NOMO-1 treated with dmso at 0.1 percent for 144 hours (cell line): ENCODE measurements around the gene XYLT1.

Experiments used
- DNase-seq: peaks from one replicate; lab custom pipeline; 2025; ENCODE audit not compliant: unreplicated experiment; lab: John Stamatoyannopoulos, UW

Gene XYLT1

DNA sequence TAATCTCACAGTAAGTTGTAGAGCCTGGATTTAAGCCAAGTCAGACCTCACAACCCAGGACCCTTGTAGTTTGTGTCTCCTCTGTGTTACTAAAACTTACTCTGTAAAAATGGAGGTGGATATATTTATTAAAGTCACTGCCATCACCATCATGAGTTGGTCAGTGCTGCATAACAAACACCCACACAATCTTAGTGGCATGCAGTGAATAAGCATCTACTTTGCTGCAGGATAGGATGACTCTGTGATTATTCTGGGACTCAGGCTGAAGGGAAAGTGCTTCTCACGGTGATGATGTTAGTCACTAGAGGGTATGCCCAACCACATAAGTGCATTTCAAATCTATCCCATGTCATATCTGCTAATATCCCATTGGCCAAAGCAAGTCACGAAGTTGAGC, 398.7 kb downstream of the XYLT1 start:
- no peak for DNase-seq

DNA sequence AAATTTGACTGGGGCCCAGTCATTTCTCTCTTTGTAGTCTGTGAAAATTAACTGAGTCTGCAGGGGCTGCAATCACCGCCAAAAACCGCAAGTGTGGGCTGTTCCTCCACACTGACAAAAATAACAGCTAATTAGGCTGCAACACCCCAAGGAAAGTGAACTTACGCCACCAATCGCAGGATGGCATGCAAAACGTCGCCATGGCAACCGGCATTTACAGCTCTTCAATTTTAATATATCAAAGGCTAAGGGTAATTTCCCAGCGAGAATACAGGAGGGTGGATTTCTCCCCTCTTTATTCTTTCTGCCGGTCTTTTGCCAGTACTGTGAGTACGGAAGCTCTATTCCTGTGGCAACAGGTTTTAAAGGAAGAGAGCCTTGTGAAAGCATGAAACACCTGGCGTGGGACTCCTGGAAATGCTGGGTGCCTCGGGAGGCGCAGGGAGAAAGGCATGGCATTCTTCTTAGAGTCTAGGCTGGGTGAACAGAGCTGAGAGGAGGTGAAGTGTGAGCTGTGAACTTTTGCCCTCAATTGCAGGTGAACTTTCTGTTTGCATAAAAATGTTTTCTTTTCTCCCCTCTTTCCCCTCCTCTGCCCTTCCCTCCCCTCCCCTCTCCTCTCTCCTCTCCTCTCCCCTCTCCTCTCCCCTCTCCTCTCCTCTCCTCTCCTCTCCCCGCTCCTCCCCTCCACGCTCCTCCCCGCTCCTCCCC, 399.7 kb downstream of the XYLT1 start:
- peak; percentile 94 for DNase-seq

DNA sequence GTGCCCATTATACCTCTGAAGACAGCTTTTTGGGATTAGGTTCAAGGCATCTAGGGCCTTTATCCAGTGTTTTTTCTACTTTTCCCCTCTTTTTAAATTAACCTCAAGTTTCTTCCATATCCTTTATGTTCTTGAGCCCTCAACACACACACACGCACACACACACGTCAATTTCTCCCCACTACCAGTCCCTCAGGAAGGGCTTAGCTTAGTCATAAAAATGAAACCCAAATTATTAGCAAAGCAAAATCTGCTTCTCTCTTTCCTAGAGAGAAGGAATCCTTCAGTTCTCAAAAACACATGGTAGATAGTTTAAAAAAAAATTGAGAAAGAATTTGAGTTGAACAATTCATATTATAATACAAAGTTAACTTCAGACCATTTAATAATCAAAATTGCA, 401.1 kb downstream of the XYLT1 start:
- no peak for DNase-seq

DNA sequence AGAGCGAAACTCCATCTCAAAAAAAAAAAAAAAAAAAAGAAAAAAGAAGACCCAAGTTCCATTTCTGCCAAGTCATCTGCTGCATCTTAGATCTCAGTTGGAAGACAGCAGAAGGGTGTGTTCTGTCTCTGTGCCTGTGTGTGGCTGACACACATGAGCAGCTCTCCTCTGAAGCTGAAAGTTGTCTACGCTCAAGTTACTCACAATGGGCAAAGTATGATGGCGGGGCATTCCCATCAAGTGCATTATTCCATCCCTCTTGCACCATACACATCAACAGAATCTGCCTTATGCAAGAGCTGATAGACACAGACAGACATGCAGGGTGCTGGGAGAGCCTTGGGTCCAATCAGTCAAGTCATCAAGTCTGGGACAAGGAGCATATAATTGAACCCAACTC, 402.2 kb downstream of the XYLT1 start:
- no peak for DNase-seq

DNA sequence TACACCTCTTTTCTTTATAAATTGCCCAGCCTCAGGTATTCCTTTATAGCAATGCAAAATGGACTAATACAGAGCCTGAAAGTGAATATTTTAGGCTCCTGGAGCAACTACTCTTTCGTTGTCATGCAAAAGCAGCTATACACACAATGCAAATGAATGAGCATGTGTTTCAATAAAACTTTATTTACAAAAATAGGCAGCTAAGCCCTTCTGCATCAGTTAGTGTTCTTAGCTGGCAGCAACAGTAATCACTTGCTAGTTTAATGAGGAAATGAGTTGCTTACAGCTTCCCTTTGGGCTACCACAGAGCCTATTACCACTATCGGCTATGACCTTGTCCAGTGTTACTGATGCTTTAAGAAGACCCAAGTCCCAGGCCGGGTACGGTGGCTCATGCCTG, 402.9 kb downstream of the XYLT1 start:
- DNase-seq = peak; percentile 4

DNA sequence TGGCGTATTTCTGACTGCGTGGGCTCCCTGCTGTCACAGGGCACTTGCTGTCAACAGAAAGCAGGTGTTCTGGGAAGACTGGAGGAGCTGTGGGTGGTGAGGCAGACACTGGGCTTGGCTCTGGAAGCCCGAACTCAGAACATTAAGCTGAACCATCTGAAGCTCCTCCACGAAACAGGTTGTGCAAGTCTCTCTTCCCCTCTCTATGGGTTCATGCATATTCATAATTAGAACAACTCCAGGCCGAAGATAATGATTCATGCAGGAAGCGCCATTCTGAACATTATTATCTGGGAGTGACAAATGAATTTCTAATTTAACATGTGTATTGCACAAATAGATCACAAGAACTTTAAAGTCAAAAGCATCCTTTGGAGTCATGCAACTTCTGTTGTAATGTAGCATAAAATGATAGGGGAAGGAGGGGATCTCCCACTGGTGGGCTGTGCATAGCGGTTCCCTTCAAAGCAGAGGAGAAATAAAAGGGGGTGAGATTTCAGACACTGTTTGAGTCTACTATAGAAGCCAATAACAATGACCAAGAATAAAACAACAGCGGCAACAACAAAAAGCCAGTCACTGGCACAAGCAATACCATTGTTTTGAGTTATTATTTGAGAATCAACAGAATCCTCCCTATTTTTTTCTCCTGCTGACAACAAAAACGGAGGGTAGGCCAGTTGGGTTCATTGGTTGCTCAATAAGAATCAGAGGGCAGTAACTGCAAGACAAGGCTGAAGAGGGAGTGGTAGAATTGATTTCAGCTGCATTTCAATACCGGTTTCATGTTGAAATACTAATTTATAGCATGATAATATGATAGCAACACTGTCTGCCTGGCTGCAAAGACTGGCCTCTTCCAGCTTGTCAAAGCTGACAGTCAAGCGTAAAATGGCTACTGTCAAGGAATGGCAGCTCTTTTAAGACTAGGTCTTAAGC, 407.3 kb downstream of the XYLT1 start:
- peak; percentile 59 for DNase-seq

DNA sequence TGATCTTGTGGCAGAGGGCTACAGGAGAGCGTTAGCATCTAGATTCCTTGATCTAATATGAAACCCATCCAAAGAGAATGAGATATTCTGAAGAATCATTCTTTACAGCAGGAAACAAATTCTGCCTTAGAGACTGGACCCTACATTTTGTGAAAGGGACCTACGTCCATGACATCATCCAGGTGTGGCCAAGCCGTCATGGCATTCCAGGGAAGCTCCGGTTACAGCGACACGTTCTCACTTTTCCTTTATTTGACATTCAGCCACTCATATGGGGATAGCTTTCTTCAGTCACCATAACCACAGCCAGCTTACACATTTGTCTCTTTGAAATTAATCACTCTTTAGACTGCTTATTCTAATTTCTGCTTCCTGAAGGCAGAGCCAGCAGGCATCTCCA, 408.1 kb downstream of the XYLT1 start:
- DNase-seq = no peak

DNA sequence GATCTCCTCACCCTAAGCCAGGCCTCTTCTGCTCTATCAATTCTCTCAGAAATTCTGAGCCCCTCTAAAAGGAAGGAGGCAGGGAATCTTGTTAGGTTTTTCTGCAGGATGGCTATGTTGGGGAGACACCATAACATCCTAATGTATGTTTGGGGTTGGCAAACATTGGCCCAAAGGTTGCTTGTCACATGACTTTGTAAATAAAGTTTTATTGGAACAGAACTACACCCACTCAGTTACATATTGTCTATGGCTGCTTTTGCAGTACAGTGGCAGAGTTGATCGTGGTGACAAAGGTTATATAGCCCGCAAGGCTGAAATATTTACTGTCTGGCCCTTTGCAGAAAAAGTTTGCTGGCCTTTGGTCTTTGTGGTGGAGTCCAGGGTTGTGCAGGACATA, 409.4 kb downstream of the XYLT1 start:
- no peak for DNase-seq

DNA sequence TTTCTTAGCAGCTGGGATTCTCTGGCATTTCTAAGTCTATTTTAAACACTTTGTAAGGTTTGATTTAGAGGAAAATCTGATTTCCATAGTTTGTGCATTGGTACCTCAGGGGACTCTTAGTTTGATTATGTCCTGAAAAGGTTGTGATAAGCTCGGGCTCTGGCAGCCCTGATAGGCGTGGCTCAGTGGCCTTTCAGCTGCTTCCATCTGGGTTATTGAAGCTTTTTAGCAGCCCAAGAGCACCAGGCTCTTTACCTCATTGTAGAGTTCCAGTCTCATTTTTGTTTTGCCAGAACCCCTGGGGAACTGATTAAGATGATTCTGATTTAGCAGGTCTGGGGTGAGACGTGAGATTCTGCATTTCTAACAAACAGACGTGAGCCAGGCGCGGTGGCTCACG, 412.3 kb downstream of the XYLT1 start:
- DNase-seq = no peak

DNA sequence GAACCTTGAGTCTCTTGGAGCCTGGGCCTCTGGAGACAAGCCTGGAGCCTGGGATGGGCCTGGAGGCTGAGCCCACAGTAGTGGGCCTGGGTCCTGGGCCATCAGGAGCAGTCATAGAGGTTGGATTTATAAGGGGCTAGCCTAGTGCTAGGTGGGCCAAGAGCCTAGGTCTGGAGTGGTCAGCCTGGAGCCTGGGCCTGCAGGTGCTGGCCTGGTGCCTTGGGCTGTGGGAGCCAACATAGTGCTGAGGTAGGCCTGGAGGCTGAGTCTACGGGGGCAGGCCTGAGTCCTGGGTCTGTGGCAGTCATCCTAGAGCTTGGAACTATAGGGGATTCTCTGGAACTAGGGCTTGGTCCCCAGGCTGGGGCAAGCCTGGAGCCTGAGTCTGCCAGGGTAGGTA, 414.1 kb downstream of the XYLT1 start:
- DNase-seq = no peak

DNA sequence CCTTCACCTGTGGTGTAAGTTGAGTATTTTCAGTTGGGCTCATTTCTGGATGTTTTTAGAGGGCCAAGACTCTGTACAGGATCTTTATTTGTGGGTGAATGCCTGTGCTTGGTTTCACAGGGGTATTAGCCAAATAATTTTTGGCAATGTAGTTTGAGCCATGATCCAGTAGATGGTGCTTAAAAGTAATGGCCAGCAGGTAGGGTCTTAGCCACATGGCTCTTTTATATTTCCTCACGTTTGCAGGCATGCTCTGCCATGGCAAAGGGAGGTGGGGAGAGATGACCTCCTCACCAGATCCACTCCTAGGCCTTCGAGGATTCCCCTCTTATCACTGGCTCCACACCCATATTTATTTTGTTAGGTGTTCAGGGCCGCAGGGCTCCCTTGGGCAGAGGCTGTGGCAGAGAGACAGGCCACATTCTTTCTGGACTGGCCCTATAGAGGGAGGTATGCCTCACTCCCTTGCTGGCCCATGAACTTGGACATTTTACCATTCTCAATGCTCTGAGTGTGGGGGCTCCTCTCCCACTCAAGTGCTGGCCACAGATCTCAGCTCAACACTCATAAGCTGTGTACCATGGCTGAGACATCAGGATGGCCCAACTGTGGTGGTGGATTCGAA, 417.1 kb downstream of the XYLT1 start:
- no peak for DNase-seq
